HG02642 (cell line): ENCODE data around the gene TMEM38A.
"Not testable (repeated sequence)": the region's sequence is repeated elsewhere in the genome, so short reads cannot be mapped to it uniquely, and the experiment has no call there.

ENCODE experiments used
- ATAC-seq: cut with Tn5 transposase; IDR thresholded peaks from one replicate; pipeline ENCODE4 v1.9.1; 2021; ENCODE audit warnings: mild to moderate bottlenecking; ENCODE audit not compliant: unreplicated experiment, poor library complexity

TMEM38A gene

DNA sequence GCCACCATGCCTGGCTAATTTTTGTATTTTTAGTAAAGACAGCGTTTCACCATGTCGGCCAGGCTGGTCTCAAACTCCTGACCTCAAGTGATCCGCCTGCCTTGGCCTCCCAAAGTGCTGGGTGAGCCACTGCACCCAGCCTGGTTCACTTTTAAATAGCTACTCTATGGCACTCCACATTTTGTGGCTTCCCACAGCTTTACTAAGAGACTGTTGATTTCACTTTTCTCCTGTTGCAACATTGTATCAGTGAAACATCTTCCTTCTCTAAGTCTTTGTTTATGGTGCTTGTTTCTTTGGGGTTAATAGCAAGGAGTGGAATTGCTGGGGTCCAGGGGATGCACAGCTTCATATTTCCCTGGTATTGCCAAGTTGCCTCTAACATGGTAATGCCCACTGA is 12.3 kb downstream of the TMEM38A start:
- ATAC-seq: no peak

DNA sequence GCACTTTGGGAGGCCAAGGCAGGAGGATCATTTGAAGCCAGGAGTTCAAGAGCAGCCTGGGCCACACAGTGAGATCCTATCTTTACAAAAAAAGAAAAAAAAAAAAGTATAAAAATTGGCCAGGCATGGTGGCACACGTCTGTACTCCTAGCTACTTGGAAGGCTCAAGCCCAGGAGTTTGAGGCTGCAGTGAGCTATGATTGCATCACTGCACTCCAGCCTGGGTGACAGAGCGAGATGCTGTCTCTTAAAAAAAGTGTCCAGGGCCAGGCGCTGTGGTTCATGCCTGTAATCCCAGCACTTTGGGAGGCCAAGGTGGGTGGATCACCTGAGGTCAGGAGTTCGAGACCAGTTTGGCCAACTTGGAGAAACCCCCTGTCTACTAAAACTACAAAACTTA is 12.9 kb downstream of the TMEM38A start:
- not testable (repeated sequence) for ATAC-seq

DNA sequence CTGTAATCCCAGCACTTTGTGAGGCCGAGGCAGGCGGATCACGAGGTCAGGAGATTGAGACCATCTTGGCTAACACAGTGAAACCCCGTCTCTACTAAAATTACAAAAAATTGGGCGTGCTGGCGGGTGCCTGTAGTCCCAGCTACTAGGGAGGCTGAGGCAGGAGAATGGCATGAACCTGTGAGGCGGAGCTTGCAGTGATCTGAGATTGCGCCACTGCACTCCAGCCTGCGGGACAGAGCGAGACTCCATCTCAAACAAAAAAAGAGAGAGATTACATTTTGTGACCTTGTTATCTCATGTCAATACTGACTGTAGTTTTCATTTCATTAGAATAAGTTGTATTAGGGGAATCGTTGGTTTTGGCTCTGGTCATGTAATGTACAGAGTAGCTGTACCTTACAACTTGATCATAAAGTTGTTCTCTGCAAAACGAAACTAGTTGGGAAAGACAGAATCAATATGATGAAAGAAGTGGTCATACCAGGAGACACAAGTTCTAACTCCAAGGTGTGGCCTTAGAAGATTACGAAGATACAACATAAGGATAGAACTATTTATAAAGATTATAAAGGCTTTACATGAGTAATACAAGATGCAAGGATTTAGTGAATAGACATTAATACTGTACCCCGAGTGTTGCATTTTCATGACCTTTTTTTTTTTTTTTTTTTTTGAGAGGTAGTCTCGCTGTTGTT is 15.3 kb downstream of the TMEM38A start:
- no peak for ATAC-seq

DNA sequence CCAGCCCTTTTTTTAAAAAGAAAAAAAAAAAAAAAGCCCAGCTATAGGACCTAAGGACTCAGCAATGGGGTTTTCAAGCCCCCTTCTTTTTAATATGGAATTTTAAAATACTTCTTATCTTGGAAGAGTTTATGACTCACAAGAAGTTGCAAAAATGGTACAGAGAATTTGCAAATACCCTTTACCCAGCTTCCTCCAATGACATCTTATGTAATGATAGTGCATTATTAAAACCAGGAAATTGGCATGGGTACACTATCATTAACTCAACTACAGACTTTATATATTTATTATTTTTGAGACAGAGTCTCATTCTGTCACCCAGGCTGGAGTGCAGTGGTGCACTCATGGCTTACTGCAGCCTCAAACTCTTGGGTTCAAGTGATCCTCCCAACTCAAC is 16.1 kb downstream of the TMEM38A start:
- no peak for ATAC-seq

DNA sequence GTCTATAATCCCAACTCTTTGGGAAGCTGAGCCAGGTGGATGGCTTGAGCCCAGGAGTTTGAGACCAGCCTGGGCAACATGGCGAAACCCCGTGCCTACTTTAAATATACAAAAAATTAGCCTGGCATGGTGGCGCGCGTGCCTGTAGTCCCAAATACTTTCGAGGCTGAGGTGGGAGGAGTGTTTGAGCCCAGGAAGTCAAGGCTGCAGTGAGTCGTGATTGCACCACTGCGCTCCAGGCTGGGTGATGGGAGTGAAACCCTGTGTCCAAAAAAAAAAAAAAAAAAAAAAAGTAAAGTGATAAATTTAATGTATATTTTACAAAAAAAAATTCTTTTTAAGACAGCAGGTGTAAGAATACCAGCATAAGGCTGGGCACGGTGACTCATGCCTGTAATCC is 17.6 kb downstream of the TMEM38A start:
- no peak for ATAC-seq

DNA sequence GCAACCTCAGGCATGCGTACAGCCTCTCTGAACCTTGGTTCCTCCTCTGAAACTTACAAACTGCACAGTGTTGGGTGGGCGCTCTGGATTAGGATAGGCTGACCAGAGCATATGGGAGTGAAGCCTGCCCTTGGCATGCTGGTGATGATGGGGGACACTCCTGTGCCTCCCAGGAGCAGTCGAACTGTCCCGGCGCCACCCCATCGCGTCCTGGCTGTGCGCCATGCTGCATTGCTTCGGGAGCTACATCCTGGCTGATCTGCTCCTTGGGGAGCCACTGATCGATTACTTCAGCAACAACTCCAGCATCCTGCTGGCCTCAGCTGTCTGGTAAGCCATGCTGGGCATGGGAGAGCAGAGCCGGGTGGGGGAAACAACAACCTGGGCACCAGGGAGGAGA is 18.9 kb downstream of the TMEM38A start:
- ATAC-seq: no peak

DNA sequence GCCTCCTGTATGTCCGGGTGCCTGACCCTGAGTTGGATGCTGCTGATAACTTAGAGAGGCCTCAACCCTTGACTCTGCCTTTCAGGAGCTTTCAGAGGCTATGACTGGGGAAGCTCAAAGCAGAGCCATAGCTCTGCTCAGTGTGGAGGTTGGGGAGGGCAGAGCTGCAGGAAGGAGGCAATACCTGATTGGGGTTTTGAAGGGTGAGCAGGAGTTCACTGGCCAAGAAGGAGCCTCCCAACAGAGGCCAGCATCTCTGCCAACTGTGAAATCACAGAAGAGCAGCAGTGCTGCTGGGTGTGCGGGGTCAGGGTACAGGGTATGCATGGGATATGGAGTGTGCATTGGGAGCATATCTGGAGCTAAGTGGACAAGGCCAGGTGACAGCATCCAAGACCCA is 21.6 kb downstream of the TMEM38A start:
- no peak for ATAC-seq

DNA sequence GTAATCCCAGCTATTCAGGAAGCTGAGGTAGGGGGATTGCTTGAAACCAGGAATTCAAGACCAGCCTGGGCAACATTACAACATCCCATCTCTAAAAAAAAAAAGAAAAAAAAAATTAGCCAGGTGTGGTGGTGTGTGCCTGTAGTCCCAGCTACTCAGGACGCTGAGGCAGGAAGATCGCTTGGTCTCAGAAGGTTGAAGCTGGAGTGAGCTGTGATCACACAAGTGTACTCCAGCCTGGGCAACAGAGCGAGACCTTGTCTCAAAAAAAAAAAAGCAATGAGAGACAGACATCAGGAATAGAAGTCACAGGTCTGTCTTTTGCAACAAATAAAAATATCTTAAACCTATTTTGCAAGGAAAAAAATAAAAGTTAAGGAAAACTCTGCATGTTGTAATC is 23.3 kb downstream of the TMEM38A start:
- no peak for ATAC-seq

DNA sequence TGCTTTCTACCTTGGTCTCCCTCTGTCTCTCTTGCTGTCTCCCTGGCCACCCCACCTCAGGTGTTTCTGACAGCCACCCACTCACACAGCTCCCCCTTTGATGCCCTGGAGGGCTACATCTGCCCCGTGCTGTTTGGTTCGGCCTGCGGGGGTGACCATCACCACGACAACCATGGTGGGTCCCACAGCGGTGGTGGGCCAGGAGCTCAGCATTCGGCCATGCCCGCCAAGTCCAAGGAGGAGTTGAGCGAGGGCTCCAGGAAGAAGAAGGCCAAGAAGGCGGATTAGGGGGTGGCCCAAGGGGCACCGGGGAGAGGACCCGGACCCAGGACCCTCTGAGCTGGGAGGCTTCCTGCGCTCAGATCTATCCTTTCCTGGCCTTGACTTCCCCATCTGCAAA is 27.1 kb downstream of the TMEM38A start:
- no peak for ATAC-seq

DNA sequence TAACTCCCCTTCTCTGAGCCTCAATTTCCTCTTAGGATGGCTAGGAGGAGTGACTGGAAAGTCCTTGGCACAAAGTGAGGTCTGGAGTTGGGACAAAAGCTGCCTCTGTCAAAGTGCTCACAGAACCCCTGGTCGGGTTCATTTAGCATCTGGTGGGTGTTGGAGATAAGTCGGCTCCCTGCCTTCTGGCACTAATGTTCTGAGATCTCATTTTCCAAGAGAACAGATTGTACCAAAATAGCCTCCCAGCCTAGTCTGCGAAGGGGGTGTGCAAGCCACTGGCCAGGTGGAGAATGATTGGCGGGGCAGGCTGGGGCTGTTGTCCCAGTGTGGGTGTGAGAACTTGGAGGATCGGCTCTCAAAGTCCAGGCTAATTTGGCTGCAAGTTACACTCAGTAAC is 38.0 kb downstream of the TMEM38A start:
- ATAC-seq: no peak

DNA sequence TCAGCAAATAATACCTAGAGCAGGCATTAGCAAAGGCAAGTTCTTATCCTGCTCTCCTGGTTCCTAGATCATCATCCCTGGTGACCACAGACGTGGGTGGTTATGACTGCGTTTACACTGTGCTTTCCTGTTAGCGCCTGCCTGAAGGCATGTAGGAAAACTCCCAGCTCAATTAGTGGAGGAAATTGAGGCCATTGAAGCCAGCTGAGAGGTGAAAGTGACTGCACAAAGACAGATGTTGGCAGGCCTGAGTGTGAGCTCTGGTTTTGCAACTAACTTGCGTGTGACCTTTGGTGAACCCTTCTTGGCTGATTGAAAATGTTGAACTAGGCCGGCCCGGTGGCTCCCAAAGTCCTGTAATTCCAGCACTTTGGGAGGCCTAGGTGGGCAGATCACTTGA is 41.2 kb downstream of the TMEM38A start:
- ATAC-seq: no peak

DNA sequence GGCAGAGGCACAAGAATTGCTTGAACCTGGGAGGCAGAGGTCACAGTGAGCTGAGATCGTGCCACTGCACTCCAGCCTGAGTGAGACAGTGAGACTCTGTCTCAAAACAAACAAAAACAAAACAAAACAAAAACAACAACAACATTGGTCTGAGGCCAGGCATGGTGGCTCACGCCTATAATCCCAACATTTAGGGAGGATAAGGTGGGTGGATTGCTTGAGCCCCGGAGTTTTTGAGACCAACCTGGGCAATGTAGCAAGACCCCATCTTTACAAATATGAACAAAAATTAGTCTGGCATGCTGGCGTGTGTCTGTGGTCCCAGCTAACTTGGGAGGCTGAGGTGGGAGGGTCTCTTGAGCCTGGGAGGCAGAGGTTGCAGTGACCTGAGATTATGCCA is 42.7 kb downstream of the TMEM38A start:
- no peak for ATAC-seq

DNA sequence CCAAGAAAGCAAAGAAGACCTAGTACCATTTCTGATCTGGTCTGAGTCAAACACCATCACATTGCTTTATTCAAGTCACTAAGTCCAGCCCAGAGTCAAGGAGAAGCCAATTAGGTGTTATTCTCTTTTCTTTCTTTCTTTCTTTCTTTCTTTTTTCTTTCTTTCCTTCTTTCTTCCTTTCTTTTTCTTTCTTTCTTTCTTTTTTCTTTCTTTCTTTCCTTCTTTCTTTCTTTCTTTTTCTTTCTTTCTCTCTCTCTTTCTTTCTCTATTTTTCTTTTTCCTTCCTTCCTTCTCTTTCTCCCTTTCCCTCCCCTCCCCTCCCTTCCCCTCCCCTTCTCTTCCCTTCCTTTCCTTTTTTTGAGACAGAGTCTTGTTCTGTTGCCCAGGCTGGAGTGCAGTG is 49.9 kb downstream of the TMEM38A start:
- not testable (repeated sequence) for ATAC-seq

DNA sequence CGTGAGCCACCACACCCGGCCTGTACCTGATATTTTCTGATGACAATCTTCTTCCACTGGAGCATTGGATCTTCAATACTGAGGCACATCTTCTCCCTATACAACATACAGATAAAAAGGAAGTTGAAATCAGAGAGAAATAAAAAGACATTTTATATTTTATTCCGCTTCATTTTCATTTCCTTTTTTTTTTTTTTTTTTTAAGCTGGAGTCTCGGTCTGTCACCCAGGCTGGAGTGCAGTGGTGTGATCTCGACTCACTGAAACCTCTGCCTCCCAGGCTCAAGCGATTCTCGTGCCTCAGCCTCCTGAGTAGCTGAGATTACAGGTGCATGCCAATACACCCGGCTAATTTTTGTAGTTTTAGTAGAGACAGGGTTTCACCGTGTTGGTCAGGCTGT is 51.4 kb downstream of the TMEM38A start:
- not testable (repeated sequence) for ATAC-seq

DNA sequence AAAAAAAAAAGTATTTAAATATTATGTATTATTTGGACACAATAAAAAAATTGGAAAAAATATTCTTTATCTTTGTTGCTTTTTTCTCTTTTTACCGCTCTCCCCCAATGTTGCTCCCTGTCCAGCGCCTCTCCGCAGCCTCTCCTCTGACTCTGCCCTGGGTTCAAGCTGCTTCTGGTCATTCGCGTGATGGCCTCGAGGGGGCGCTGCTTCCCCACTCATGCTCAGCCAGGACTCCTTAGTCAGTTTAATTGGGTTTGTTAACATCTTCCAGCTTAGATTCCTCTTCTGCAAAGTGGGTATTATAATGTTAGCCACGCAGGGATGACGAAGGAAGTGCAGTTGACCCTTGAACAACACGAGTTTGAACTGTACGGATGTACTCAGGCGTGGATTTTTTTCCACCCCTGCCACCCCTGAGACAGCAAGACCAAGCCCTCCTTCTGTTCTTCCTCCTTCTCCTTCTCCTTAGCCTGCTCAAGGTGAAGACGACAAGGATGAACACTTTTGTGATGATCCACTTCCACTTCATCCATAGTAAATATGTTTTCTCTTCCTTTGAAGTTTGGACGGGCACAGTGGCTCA is 53.9 kb downstream of the TMEM38A start:
- no peak for ATAC-seq

DNA sequence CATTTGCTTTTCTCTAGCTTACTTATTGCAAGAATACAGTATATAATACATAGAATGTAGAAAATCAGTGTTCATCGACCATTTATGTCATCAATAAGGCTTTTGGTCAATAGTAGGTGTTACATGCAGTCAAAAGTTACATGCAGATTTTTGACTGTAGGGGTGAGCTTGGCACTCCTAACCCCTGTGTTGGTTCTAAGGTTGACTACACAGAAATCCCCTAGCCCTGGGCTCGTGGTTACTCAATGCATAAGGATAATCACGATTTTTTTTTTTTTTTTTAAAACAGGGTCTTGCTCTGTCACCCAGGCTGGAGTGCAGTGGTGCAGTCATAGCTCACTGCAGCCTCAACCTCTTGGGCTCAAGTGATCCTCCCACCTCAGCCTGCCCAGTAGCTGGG is 54.7 kb downstream of the TMEM38A start:
- no peak for ATAC-seq

DNA sequence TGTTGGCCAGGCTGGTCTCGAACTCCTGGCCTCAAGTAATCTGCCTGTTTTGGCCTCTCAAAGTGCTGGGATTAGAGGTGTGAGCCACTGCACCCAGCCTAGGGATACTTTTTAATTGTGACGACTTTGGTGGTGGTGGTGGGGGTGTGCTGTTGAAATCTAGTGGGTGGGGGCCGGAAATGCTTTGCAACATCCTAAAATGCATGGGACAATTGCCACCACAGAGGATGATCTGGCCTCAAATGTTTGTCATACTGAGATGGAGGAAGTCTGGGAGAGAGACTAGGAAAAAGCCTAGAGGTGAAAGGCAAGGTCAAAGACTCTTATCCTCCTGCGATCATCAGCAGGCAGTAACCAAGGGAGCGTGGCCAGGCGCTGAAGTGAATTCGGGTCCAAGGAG is 60.1 kb downstream of the TMEM38A start:
- no peak for ATAC-seq

DNA sequence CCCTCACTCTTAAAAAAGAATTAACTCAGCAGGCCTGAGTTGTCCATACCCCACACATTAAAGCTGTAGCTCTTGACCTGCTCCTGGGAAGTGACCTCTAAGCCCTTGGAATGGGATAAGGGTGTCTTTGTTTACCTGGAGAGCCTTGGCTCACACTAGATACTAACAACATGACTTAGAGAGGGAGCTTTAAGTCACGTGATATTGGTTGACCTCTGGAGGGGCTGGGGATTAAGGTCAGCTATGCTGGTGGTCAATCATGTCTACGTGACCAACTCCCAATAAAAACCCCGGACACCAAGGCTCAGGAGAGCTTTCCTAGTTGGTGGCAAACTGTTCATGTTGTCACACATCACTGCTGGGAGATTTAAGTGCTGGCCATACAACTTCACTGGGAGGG is 61.7 kb downstream of the TMEM38A start:
- no peak for ATAC-seq

DNA sequence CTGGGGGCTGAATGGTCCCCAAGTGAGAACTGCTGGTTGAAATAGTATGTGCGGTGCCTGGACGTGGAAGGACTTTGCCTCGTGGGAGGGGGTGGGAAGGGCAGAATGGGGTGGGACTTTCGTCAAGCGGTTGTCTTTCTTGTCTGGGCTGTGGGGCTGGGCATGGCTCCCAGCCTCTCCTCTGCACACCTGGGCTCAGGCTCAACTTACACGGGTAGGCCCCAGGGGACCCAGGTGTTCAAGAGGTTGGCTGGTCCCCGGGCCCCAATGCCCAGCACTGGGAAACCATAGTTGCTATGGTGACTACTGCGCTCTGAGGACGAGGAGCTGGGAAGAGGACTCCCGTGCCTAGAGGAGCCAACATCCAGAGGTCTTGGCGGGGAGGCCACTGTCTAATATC is 66.0 kb downstream of the TMEM38A start:
- ATAC-seq: no peak

DNA sequence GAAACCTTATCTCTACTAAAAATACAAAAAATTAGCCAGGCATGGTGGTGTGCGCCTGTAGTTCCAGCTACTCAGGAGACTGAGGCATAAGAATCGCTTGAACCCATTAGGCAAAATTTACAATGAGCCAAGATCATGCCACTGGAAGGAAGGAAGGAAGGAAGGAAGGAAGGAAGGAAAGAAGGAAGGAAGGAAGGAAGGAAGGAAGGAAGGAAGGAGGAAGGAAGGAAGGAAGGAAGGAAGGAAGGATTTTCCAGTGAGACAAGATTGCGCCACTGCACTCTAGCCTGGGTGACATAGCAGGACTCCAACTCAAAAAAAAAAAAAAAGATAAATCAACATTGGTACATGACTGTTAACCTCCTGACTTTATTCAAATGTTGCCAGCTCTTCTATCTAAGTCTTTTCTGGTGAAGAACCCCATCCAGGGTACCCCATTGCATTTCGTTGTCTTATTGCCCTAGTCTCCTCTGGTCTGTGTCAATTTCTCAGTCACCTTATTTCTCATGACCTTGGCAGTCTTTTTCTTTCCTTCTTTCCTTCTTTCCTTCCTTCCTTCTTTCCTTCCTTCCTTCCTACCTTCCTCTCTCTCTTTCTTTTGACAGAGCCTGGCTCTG is 74.8 kb downstream of the TMEM38A start:
- ATAC-seq: not testable (repeated sequence)

DNA sequence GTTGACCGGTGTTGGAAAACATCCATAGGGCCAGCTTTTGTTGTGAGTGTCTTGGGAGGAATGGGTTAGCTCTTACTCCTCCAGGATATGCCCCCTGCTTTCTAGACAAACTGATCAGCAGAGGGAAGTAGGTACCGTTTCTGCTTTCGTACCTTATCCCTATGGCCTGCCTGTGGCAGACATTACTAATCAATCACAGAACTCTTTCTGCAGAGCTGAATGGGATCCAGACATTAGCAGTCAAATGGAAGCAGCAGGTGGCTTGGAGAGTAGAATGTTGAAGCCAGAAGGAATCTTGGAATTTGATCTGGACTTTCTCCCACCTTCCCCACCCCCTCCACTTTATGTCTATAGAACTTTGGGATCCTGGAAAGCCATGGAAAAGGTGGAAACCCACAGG is 75.8 kb downstream of the TMEM38A start:
- ATAC-seq: no peak

DNA sequence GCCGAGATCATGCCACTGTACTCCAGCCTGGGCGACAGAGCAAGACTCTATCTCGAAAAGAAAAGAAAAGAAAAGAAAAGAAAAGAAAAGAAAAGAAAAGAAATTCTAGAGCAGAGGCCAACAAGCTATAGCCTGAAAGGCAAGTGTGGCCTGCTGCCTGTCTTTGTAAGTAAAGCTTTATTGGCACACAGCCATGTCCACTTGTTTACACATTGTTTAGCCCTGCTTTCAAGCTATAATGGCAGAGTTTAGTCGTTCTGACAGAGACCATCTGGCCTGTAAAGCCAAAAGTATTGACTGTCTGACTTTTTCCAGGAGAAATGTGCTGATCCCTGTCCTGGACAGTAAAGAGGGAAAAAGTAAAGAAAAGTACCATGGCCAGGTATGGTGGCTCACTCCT is 77.0 kb downstream of the TMEM38A start:
- no peak for ATAC-seq
